ENCODE data around the gene TTLL3. TPM values are rescaled to one million over a fixed set of nuclear protein-coding genes. Genes with fewer than 3 reads are reported as not detected.

TTLL3 gene
- polyA plus RNA-seq, 1 donor from 2014 or later = 47.6 TPM

DNA sequence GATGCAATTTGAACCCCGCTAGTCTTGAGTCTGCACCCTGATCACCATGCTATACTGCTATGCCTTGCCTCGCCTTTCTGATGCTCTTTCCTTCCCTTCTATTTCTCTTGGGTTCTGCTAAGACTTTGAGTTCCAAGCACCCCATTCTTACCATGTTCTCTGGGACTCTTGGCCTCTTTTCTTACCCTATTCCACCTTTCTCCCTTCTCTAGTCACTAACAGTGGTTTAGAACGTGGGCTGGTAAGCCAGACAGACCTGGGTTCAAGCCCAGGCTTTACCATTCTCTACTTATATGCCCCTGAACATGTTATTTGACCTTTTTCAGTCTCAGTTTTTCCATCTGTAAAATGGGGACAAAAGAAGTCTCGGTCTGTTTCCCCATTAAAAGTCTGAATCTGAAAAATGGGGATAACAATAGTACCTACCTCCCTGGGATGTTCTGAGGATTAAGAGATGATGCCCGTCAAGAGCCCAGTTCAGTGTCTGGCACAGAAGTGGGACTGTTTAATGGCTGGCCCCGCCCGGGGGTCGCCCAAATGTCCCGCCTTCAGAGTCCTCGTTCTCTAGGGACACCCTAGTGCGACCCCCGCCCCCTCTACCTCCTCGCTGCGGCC, 18.2 kb upstream of the TTLL3 start:
- Histone ChIP-seq H3F3A (ENCODE audit: insufficient read depth, low read length, poor library complexity, severe bottlenecking) (no peaks in the 10 kb centered on the region), H3K36me3 (ENCODE audit: insufficient read depth, low read length) (peaks cover 5% of the 10 kb centered on the region), H3K27me3 (ENCODE audit: insufficient read depth, low read depth, low read length) (no peaks in the 10 kb centered on the region), H4K20me1 (ENCODE audit: insufficient read depth) (no peaks in the 10 kb centered on the region), H3K4me3 (ENCODE audit: low read length) (peak overlapping the region; percentile 97), H2AFZ (ENCODE audit: low read depth, low read length) (peak overlapping the region; percentile 62), H3K9me2 (ENCODE audit: insufficient read depth, low read length) (no peaks in the 10 kb centered on the region), H3K9ac (ENCODE audit: low read length) (peak overlapping the region; percentile 99), H3K9me3 (ENCODE audit: low read length) (no peaks in the 10 kb centered on the region), H3K27ac (ENCODE audit: low read length) (peak overlapping the region; percentile 98), H3K79me2 (replicated peaks; ENCODE audit: insufficient read depth, low read length) (peaks cover 30% of the 10 kb centered on the region), H3K4me2 (ENCODE audit: low read length) (peak overlapping the region; percentile 49)
- TF ChIP-seq TAF1 (IDR thresholded peaks at IDR 0.05; ENCODE audit: low read depth) (no peak), EZH2 (IDR thresholded peaks at IDR 0.05; ENCODE audit: borderline replicate concordance, insufficient read depth, low read length, poor library complexity, severe bottlenecking) (no peak), SMC3 (conservative IDR thresholded peaks at IDR 0.05; ENCODE audit: poor library complexity) (no peak), POLR2AphosphoS5 (IDR thresholded peaks at IDR 0.05) (no peak), MXI1 (conservative IDR thresholded peaks at IDR 0.05; ENCODE audit: poor library complexity, severe bottlenecking) (no peak), EP300 (conservative IDR thresholded peaks at IDR 0.05; ENCODE audit: poor library complexity, severe bottlenecking) (no peak), RAD21 (conservative IDR thresholded peaks at IDR 0.05) (no peak)
- TF ChIP-seq, protein P1, sequence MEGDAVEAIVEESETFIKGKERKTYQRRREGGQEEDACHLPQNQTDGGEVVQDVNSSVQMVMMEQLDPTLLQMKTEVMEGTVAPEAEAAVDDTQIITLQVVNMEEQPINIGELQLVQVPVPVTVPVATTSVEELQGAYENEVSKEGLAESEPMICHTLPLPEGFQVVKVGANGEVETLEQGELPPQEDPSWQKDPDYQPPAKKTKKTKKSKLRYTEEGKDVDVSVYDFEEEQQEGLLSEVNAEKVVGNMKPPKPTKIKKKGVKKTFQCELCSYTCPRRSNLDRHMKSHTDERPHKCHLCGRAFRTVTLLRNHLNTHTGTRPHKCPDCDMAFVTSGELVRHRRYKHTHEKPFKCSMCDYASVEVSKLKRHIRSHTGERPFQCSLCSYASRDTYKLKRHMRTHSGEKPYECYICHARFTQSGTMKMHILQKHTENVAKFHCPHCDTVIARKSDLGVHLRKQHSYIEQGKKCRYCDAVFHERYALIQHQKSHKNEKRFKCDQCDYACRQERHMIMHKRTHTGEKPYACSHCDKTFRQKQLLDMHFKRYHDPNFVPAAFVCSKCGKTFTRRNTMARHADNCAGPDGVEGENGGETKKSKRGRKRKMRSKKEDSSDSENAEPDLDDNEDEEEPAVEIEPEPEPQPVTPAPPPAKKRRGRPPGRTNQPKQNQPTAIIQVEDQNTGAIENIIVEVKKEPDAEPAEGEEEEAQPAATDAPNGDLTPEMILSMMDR (IDR thresholded peaks at IDR 0.05; ENCODE audit: poor library complexity, severe bottlenecking) = no peak
- TF ChIP-seq, protein P2, sequence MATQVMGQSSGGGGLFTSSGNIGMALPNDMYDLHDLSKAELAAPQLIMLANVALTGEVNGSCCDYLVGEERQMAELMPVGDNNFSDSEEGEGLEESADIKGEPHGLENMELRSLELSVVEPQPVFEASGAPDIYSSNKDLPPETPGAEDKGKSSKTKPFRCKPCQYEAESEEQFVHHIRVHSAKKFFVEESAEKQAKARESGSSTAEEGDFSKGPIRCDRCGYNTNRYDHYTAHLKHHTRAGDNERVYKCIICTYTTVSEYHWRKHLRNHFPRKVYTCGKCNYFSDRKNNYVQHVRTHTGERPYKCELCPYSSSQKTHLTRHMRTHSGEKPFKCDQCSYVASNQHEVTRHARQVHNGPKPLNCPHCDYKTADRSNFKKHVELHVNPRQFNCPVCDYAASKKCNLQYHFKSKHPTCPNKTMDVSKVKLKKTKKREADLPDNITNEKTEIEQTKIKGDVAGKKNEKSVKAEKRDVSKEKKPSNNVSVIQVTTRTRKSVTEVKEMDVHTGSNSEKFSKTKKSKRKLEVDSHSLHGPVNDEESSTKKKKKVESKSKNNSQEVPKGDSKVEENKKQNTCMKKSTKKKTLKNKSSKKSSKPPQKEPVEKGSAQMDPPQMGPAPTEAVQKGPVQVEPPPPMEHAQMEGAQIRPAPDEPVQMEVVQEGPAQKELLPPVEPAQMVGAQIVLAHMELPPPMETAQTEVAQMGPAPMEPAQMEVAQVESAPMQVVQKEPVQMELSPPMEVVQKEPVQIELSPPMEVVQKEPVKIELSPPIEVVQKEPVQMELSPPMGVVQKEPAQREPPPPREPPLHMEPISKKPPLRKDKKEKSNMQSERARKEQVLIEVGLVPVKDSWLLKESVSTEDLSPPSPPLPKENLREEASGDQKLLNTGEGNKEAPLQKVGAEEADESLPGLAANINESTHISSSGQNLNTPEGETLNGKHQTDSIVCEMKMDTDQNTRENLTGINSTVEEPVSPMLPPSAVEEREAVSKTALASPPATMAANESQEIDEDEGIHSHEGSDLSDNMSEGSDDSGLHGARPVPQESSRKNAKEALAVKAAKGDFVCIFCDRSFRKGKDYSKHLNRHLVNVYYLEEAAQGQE (IDR thresholded peaks at IDR 0.05; ENCODE audit: borderline replicate concordance) = no peak

DNA sequence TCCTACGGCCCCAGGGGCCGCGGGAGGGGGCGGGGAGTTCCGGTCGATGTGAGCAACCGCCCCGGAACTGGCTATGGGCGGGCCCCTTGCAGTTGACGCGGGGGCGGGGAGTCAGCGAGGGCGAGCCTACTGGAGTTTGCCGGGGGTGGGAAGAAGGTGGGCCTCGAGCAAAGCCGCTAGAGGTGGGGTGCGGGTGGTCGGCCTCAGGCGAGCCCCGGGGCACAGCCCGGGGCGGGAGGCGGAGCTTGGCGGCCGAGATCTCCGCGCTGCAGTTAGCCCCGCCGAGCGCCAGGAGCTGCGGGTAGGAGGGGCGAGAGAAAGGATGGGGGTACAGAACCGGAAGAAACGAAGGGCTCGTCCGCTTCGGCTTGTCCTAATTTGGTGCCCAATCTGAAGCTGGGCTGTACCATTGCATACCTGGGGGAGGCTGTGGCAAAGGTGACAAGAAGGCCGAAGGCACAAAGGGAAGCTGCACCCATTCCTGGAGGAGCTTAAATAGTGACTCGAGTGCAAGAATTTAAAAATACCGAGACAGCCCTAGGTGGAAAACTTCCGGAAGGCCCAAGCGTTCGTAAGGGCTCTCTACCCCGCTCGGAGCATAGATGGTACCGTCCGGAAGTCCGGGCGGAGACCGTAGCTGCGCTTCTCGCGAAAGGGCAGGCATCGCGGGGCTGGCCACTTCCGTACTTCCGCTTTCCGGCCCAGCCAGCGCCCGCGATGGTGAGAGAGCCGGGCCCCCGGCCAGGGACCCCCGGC, 17.5 kb upstream of the TTLL3 start, which contains the start of the genes ARPC4 and TADA3:
Gene ARPC4 (plus strand): TSS at position 678 of the 756 bp plus-strand sequence. CDS start 40 bp downstream, at position 718.
Gene TADA3 (minus strand): TSS at position 69 of the 756 bp plus-strand sequence. CDS start 1,007 bp downstream, outside the sequence.
- H3K4me2 ChIP-seq (ENCODE audit: low read length) = peak within 1 kb of the TSS; percentile 85
- peaks cover 5% of the 10 kb centered on the region for H3K36me3 ChIP-seq (ENCODE audit: insufficient read depth, low read length)
- H4K20me1 ChIP-seq (ENCODE audit: insufficient read depth) = no peaks in the 10 kb centered on the region
- no peaks in the 10 kb centered on the region for H3K27me3 ChIP-seq (ENCODE audit: insufficient read depth, low read depth, low read length)
- peak within 1 kb of the TSS; percentile 97 for H3K4me3 ChIP-seq (ENCODE audit: low read length)
- peak within 1 kb of the TSS; percentile 98 for H3K27ac ChIP-seq (ENCODE audit: low read length)
- no peaks in the 10 kb centered on the region for H3K9me2 ChIP-seq (ENCODE audit: insufficient read depth, low read length)
- peaks cover 30% of the 10 kb centered on the region for H3K79me2 ChIP-seq (replicated peaks; ENCODE audit: insufficient read depth, low read length)
- peak within 1 kb of the TSS; percentile 99 for H3K9ac ChIP-seq (ENCODE audit: low read length)
- no peaks in the 10 kb centered on the region for H3K9me3 ChIP-seq (ENCODE audit: low read length)
- H2AFZ ChIP-seq (ENCODE audit: low read depth, low read length) = peak within 1 kb of the TSS; percentile 82
- H3F3A ChIP-seq (ENCODE audit: insufficient read depth, low read length, poor library complexity, severe bottlenecking) = no peaks in the 10 kb centered on the region
- TF ChIP-seq RAD21 (conservative IDR thresholded peaks at IDR 0.05) (no peak), SMC3 (conservative IDR thresholded peaks at IDR 0.05; ENCODE audit: poor library complexity) (no peak), MXI1 (conservative IDR thresholded peaks at IDR 0.05; ENCODE audit: poor library complexity, severe bottlenecking) (peak; percentile 42), EP300 (conservative IDR thresholded peaks at IDR 0.05; ENCODE audit: poor library complexity, severe bottlenecking) (peak; percentile 44), POLR2AphosphoS5 (IDR thresholded peaks at IDR 0.05) (peak; percentile 65), TAF1 (IDR thresholded peaks at IDR 0.05; ENCODE audit: low read depth) (peak; percentile 59), EZH2 (IDR thresholded peaks at IDR 0.05; ENCODE audit: borderline replicate concordance, insufficient read depth, low read length, poor library complexity, severe bottlenecking) (no peak)
- TF ChIP-seq, protein P1 (IDR thresholded peaks at IDR 0.05; ENCODE audit: poor library complexity, severe bottlenecking) = peak; percentile 34
- TF ChIP-seq, protein P2 (IDR thresholded peaks at IDR 0.05; ENCODE audit: borderline replicate concordance) = no peak
